Hepatocyte (in vitro differentiated cells): ENCODE data around the gene LHPP.

Experiments used
- EZH2 ChIP-seq: fragments of 200-600 bp; sonication (generic); IDR thresholded peaks from 2 replicates; pipeline ENCODE4 v1.6.1; 2016; ENCODE audit warnings: antibody characterized with exemption, mild to moderate bottlenecking, borderline replicate concordance
- TF ChIP-seq, protein P1 (sequence below): fragments of 200-600 bp; sonication (generic); IDR thresholded peaks from 2 replicates; pipeline ENCODE4 v1.5.1; 2016; ENCODE audit warnings: antibody characterized with exemption, mild to moderate bottlenecking; ENCODE audit not compliant: poor library complexity

DNA sequence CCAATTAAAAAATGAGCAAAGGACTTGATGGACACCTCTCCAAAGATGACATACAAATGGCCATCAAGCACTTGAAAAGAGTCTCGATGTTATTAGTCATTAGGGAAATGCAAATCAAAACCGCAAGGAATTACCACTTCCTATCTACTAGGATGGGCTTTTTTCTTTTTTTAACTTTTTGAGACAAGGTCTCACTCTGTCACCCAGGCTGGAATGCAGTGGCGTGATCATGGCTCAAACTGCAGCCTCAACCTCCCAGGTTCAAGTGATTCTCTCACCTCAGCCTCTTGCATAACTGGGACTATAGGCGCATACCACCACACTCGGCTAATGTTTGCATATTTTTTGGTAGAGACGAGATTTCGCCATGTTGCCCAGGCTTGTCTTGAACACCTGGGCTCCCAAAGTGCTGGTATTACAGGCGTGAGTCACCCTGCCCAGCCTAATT is 25.4 kb upstream of the LHPP start:
- TF ChIP-seq, protein P1, sequence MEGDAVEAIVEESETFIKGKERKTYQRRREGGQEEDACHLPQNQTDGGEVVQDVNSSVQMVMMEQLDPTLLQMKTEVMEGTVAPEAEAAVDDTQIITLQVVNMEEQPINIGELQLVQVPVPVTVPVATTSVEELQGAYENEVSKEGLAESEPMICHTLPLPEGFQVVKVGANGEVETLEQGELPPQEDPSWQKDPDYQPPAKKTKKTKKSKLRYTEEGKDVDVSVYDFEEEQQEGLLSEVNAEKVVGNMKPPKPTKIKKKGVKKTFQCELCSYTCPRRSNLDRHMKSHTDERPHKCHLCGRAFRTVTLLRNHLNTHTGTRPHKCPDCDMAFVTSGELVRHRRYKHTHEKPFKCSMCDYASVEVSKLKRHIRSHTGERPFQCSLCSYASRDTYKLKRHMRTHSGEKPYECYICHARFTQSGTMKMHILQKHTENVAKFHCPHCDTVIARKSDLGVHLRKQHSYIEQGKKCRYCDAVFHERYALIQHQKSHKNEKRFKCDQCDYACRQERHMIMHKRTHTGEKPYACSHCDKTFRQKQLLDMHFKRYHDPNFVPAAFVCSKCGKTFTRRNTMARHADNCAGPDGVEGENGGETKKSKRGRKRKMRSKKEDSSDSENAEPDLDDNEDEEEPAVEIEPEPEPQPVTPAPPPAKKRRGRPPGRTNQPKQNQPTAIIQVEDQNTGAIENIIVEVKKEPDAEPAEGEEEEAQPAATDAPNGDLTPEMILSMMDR: no peak
- TF ChIP-seq EZH2: no peak
